H1 (cell line): ENCODE data around the gene SYNDIG1. TPM values are rescaled to one million over a fixed set of nuclear protein-coding genes. Genes with fewer than 3 reads are reported as not detected.

Experiments
- NRF1 ChIP-seq: IDR thresholded peaks from 2 replicates; pipeline ENCODE4 v1.6.1; 2011; ENCODE audit warnings: mild to moderate bottlenecking, low read depth, low read length, improper control_type of control experiment
- RXRA ChIP-seq: IDR thresholded peaks from 2 replicates; pipeline ENCODE4 v1.6.1; 2011; ENCODE audit warnings: low read depth, mild to moderate bottlenecking, low read length, moderate library complexity; ENCODE audit not compliant: insufficient read depth
- SRF ChIP-seq: IDR thresholded peaks from 2 replicates; pipeline ENCODE4 v1.6.1; 2011; ENCODE audit warnings: mild to moderate bottlenecking, low read depth, low read length, moderate library complexity
- polyA plus RNA-seq, 7 experiments: library from polyadenylated mRNA; depleted of rRNA in 3 of 7; stranded (reverse) in 5 of 7; unstranded in 2 of 7; fragments of >200 nt in 5 of 7; fragments of 200-250 nt in 2 of 7; gene quantifications; 1 replicate in 5 of 7; 2 replicates in 1 of 7; 4 replicates in 1 of 7; pipeline versions ENCODE4 v1.2.1 to v1.2.3, GENCODE V29; 2011 to 2013; ENCODE audit warnings: missing spikeins in 2 of 7, mixed read lengths in 2 of 7
- total RNA-seq: library from RNA; stranded (reverse); fragmentation: NEBNext Ultra II Directional; extraction: Animal tissue kit (Norgen Biotek cat#: 25700); gene quantifications from 2 replicates; pipeline ENCODE4 v1.2.1, GENCODE V29; 2021

The SYNDIG1 gene
- total and polyA plus RNA-seq, 2 of the 8 experiments (the other 6 are each of a cell fraction or from before 2014, with no cell fraction given): 6.5 to 7.8 TPM

DNA sequence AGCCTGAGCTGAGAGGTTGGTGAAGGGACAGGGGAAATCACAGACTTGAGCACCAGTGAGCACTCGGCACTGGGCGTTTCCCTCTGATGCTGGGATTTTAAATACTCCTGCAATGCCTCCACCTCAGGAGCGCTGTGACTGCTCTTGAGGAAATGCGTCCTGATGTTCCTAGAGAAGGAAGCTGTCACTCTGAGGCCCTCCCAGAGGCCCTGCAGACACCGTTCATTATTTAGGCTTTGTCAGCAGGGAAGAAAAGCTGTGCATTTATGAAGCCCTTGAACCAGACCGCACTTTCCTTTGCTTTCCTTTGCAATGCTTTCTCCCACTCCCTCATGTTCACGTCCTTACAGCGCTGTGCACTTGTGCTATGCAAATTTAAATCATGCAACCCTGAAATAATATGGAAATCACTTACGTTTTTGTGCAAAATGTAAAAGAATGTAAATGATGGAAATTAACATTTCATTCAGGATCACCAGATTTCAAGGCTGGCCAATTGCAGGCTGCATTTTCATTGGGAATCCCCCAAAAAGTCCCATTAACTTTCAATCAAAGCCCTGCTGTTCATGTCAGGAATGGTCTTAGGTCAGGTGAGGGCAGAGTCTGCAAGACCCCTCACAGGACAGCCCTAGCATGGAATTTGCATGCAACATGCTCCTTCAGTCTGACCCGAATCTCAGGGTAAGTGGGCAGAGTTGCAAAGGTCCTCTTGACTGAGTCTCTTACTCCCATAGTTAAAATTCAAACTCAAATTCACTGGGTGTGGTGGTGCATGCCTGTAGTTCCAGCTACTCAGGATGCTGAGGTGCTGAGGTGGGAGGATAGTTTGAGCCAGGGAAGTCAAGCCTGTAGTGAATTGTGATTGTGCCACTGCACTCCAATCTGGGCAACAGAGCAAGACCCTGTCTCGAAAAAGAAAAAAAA, 45.8 kb upstream of the SYNDIG1 start (continued):
- no peak for TF ChIP-seq NRF1
- TF ChIP-seq RXRA: no peak
- TF ChIP-seq SRF: no peak
